CD4-positive, alpha-beta memory T cell (primary cell): ENCODE data around the gene TPGS1. TPM values are rescaled to one million over a fixed set of nuclear protein-coding genes. Genes with fewer than 3 reads are reported as not detected.
A peak's percentile ranks its signal among the peaks of the same experiment; 100 is the strongest.

Experiments used
- CTCF ChIA-PET: fragments of 350-600 bp; sonication (Branson Sonifier 250); formaldehyde crosslinking; loops from one replicate; lab custom pipeline; 2021; ENCODE audit warnings: inconsistent platforms; ENCODE audit not compliant: partially characterized antibody; lab: Charles Lee
- POLR2A ChIA-PET: fragments of 350-600 bp; sonication (Branson Sonifier 250); formaldehyde crosslinking; loops from one replicate; lab custom pipeline; 2021; ENCODE audit not compliant: partially characterized antibody; lab: Charles Lee
- DNase-seq, 5 donors: peaks; one replicate each; pipeline versions ENCODE4 v3.0.0 to v3.0.0-alpha.2; 2020 to 2022; ENCODE audit warnings: mixed read lengths in 1 of 5
- H3K27ac ChIP-seq: one replicate; pipeline ENCODE4 v1.7.0; 2013; ENCODE audit warnings: low read depth, low read length
- H3K27me3 ChIP-seq: 2 replicates; pipeline ENCODE4 v1.7.0; 2013; ENCODE audit warnings: mild to moderate bottlenecking, low read length, moderate library complexity; ENCODE audit not compliant: insufficient read depth
- H3K36me3 ChIP-seq: 2 replicates; pipeline ENCODE4 v1.7.0; 2013; ENCODE audit warnings: mild to moderate bottlenecking, low read length, moderate library complexity; ENCODE audit not compliant: insufficient read depth
- H3K4me1 ChIP-seq: 2 replicates; pipeline ENCODE4 v1.7.0; 2013; ENCODE audit warnings: mild to moderate bottlenecking, low read length, moderate library complexity; ENCODE audit not compliant: insufficient read depth
- H3K4me3 ChIP-seq, 2 donors: one replicate each; pipeline ENCODE4 v1.7.0; 2013; ENCODE audit warnings: low read length in 2 of 2, mild to moderate bottlenecking in 1 of 2
- H3K9me3 ChIP-seq, 2 donors: one replicate each; pipeline ENCODE4 v1.7.0; 2013; ENCODE audit warnings: low read length in 2 of 2, control low read depth in 1 of 2; ENCODE audit not compliant: control insufficient read depth in 1 of 2
- H3K27ac Mint-ChIP-seq, 7 donors: one replicate each; pipeline ENCODE4 v1.8.0; 2020 to 2021; ENCODE audit warnings: mixed read lengths in 7 of 7, mild to moderate bottlenecking in 6 of 7, inconsistent platforms in 3 of 7, moderate library complexity in 3 of 7
- H3K27me3 Mint-ChIP-seq, 2 donors: one replicate each; pipeline ENCODE4 v1.8.0; 2020 to 2021; ENCODE audit warnings: mixed read lengths in 2 of 2
- H3K36me3 Mint-ChIP-seq, 2 donors: one replicate each; pipeline ENCODE4 v1.8.0; 2020 to 2021; ENCODE audit warnings: mixed read lengths in 2 of 2, inconsistent platforms in 1 of 2, mild to moderate bottlenecking in 1 of 2
- H3K4me1 Mint-ChIP-seq, 4 donors: one replicate each; pipeline ENCODE4 v1.8.0; 2020 to 2021; ENCODE audit warnings: mixed read lengths in 4 of 4, mild to moderate bottlenecking in 1 of 4
- H3K4me3 Mint-ChIP-seq, 8 donors: one replicate each; pipeline ENCODE4 v1.8.0; 2020 to 2021; ENCODE audit warnings: mixed read lengths in 8 of 8, mild to moderate bottlenecking in 7 of 8, moderate library complexity in 6 of 8, inconsistent platforms in 3 of 8
- H3K9me3 Mint-ChIP-seq, 8 donors: one replicate each; pipeline ENCODE4 v1.8.0; 2020 to 2021; ENCODE audit warnings: mixed read lengths in 8 of 8, mild to moderate bottlenecking in 5 of 8, inconsistent platforms in 3 of 8, moderate library complexity in 1 of 8
- intact Hi-C: fragments of 100-400 bp; cut with micrococcal nuclease; formaldehyde crosslinking; loops from one replicate; pipeline ENCODE4 v1.15.1; 2023
- polyA plus RNA-seq, 2 donors: library from polyadenylated mRNA; unstranded; fragments of 300-500 nt; fragmentation: Illumina TruSeq; gene quantifications; one replicate each; pipeline ENCODE4 v1.2.3, GENCODE V29; 2021
- total RNA-seq, 2 experiments: library from RNA; stranded (reverse); gene quantifications; one replicate each; pipeline ENCODE4 v1.2.3, GENCODE V29; 2021

TPGS1 gene
- total RNA-seq, result 10 to 100 TPM; 31.8 to 32.0 TPM
- polyA plus RNA-seq, result 10 to 100 TPM; 22.2 to 37.6 TPM

GRCh38 chr19:507286-508203 lies at the start of gene TPGS1:
TPGS1 (plus strand) TSS chr19:507497; CDS start chr19:507507, 10 bp downstream.
- peak within 1 kb of the TSS; percentile 94 to 100 (median 100) for H3K27ac Mint-ChIP-seq
- Histone ChIP-seq H3K27ac (peak within 1 kb of the TSS; percentile 89), H3K4me1 (peaks cover 54% of the 10 kb centered on the region), H3K27me3 (no peaks in the 10 kb centered on the region), H3K4me3 (peak within 1 kb of the TSS; percentile 61 to 97), H3K36me3 (no peaks in the 10 kb centered on the region), H3K9me3 (no peaks in the 10 kb centered on the region)
- H3K36me3 Mint-ChIP-seq, result peaks cover 0 to 13% of the 10 kb centered on the region in 2 donors
- CTCF ChIA-PET, result interaction anchor here (0.7 to 2.9 kb wide), 13 partner anchors 7 to 214 kb away, joined by 3 to 30 read pairs (median 6); partner anchors contain the start of genes CDC34 and MADCAM1
- DNase-seq, result peak in 2 of 5 donors; percentile 71 to 73
- POLR2A ChIA-PET, result interaction anchor here (1.2 to 4.4 kb wide), 11 partner anchors 10 to 155 kb away, joined by 3 to 61 read pairs (median 5); partner anchors contain the start of genes BSG, CDC34 and RNF126
- H3K4me3 Mint-ChIP-seq, result peak within 1 kb of the TSS; percentile 91 to 100 (median 99)
- peaks cover 15 to 60% (median 38%) of the 10 kb centered on the region in 4 donors for H3K4me1 Mint-ChIP-seq
- intact Hi-C loops, result loop anchor here (1.0 to 2.0 kb wide), 4 partner anchors 18 to 241 kb away; partner anchors contain the start of genes CDC34 and RNF126
- H3K9me3 Mint-ChIP-seq, result peaks cover 0 to 1% (median 0%) of the 10 kb centered on the region in 8 donors
- H3K27me3 Mint-ChIP-seq, result no peaks in the 10 kb centered on the region

- Mint-ChIP-seq H3K36me3 (no peaks in the 10 kb centered on the region), H3K4me1 (peaks cover 2 to 11% (median 4%) of the 10 kb centered on the region in 4 donors), H3K9me3 (peaks cover 0 to 2% (median 0%) of the 10 kb centered on the region in 8 donors), H3K4me3 (no peak overlapping the region), H3K27me3 (peaks cover 13 to 17% of the 10 kb centered on the region in 2 donors), H3K27ac (no peak overlapping the region)
- H3K36me3 ChIP-seq, result no peaks in the 10 kb centered on the region
- H3K27me3 ChIP-seq, result peaks cover 12% of the 10 kb centered on the region
- ChIA-PET CTCF (no interaction called here), POLR2A (no interaction called here)
- H3K27ac ChIP-seq, result no peak overlapping the region
- no peaks in the 10 kb centered on the region for H3K9me3 ChIP-seq
- no peak overlapping the region for H3K4me3 ChIP-seq
- intact Hi-C loops, result no loop called here
- H3K4me1 ChIP-seq, result no peaks in the 10 kb centered on the region
- DNase-seq, result no peak
These were observed 49.7 kb upstream of the TPGS1 start for GRCh38 chr19:457636-458035.

- Mint-ChIP-seq H3K27me3 (peaks cover 13 to 19% of the 10 kb centered on the region in 2 donors), H3K4me1 (peaks cover 2 to 11% (median 4%) of the 10 kb centered on the region in 4 donors), H3K36me3 (no peaks in the 10 kb centered on the region), H3K9me3 (peaks cover 0 to 2% (median 0%) of the 10 kb centered on the region in 8 donors), H3K27ac (no peak overlapping the region), H3K4me3 (no peak overlapping the region)
- Histone ChIP-seq H3K27ac (no peak overlapping the region), H3K4me3 (no peak overlapping the region), H3K4me1 (no peaks in the 10 kb centered on the region), H3K9me3 (no peaks in the 10 kb centered on the region), H3K27me3 (peaks cover 13% of the 10 kb centered on the region), H3K36me3 (no peaks in the 10 kb centered on the region)
- ChIA-PET POLR2A (no interaction called here), CTCF (no interaction called here)
- intact Hi-C loops, result no loop called here
- no peak for DNase-seq
These were observed 48.9 kb upstream of the TPGS1 start for GRCh38 chr19:458091-459042.

GRCh38 chr19:459724-460511 lies 47.4 kb upstream of the TPGS1 start:
- DNase-seq, result peak in 2 of 5 donors; percentile 9
- peaks cover 13 to 19% of the 10 kb centered on the region in 2 donors for H3K27me3 Mint-ChIP-seq
- Histone ChIP-seq H3K4me1 (no peaks in the 10 kb centered on the region), H3K27me3 (peaks cover 13% of the 10 kb centered on the region), H3K9me3 (no peaks in the 10 kb centered on the region), H3K4me3 (no peak overlapping the region), H3K27ac (no peak overlapping the region), H3K36me3 (no peaks in the 10 kb centered on the region)
- H3K9me3 Mint-ChIP-seq, result peaks cover 0 to 2% (median 0%) of the 10 kb centered on the region in 8 donors
- no peaks in the 10 kb centered on the region for H3K36me3 Mint-ChIP-seq
- peak overlapping the region; percentile 67 to 82 (median 74) for H3K4me3 Mint-ChIP-seq
- intact Hi-C loops, result no loop called here
- POLR2A ChIA-PET, result no interaction called here
- H3K27ac Mint-ChIP-seq, result peak overlapping the region in 4 of 7 donors; percentile 24 to 75 (median 61)
- peaks cover 2 to 11% (median 4%) of the 10 kb centered on the region in 4 donors for H3K4me1 Mint-ChIP-seq
- CTCF ChIA-PET, result no interaction called here

GRCh38 chr19:460877-461720 lies 46.2 kb upstream of the TPGS1 start, which contains the start of gene SHC2:
SHC2 (minus strand) TSS chr19:461033; CDS start chr19:460996, 37 bp downstream.
- peaks cover 13% of the 10 kb centered on the region for H3K27me3 ChIP-seq
- peaks cover 2 to 11% (median 4%) of the 10 kb centered on the region in 4 donors for H3K4me1 Mint-ChIP-seq

More at GRCh38 chr19:460877-461720, 46.2 kb upstream of the TPGS1 start, which contains the start of gene SHC2:
- Mint-ChIP-seq H3K27me3 (peaks cover 13 to 19% of the 10 kb centered on the region in 2 donors), H3K36me3 (no peaks in the 10 kb centered on the region), H3K27ac (peak within 1 kb of the TSS in 3 of 7 donors; percentile 53 to 75 (median 69)), H3K4me3 (peak within 1 kb of the TSS; percentile 67 to 82 (median 74)), H3K9me3 (peaks cover 0 to 2% (median 0%) of the 10 kb centered on the region in 8 donors)
- no peaks in the 10 kb centered on the region for H3K36me3 ChIP-seq
- H3K27ac ChIP-seq, result no peak within 1 kb of the TSS
- ChIA-PET CTCF (no interaction called here), POLR2A (no interaction called here)
- no peaks in the 10 kb centered on the region for H3K9me3 ChIP-seq
- H3K4me1 ChIP-seq, result no peaks in the 10 kb centered on the region
- H3K4me3 ChIP-seq, result no peak within 1 kb of the TSS
- intact Hi-C loops, result no loop called here
- DNase-seq, result no peak
